Panc1 (cell line): ENCODE results near the gene CPLX1. TPM values are rescaled to one million over a fixed set of nuclear protein-coding genes. Genes with fewer than 3 reads are reported as not detected.
"Not testable (repeated sequence)": the region's sequence is repeated elsewhere in the genome, so short reads cannot be mapped to it uniquely, and the experiment has no call there.

Experiments
- ATAC-seq: fragments of 200-7000 bp; cut with Tn5 transposase; 2 replicates; pipeline ENCODE4 v1.9.1; 2020; ENCODE audit warnings: mild to moderate bottlenecking, moderate library complexity
- BruUV-seq: library from RNA; stranded (reverse); fragments of 400-500 nt; replicated peaks from 2 replicates; lab custom pipeline; 2021; lab: Mats Ljungman, UMichigan
- CTCF ChIA-PET: fragments of 300-600 bp; sonication (Branson Sonifier 250); formaldehyde crosslinking; loops from one replicate; lab custom pipeline; 2022; ENCODE audit warnings: antibody characterized with exemption; lab: Charles Lee
- POLR2A ChIA-PET: fragments of 300-600 bp; sonication (Branson Sonifier 250); formaldehyde crosslinking; loops from one replicate; lab custom pipeline; 2022; ENCODE audit warnings: antibody characterized with exemption; lab: Charles Lee
- DNase-seq: peaks from one replicate; pipeline ENCODE4 v3.0.0-alpha.2; 2010; ENCODE audit warnings: low read depth, low spot score
- H3K27ac ChIP-seq: 2 replicates; pipeline ENCODE4 v1.5.1; 2011; ENCODE audit warnings: mild to moderate bottlenecking, low read length, inconsistent platforms
- H3K27me3 ChIP-seq: fragments of 200-500 bp; sonication (Bioruptor generic); 2 replicates; pipeline ENCODE4 v1.6.0; 2014; ENCODE audit warnings: low read length, inconsistent platforms; ENCODE audit not compliant: control insufficient read depth, insufficient read depth
- H3K36me3 ChIP-seq: fragments of 200-500 bp; sonication (Bioruptor generic); 2 replicates; pipeline ENCODE4 v1.5.1; 2014; ENCODE audit warnings: inconsistent platforms, mild to moderate bottlenecking, low read length, moderate library complexity; ENCODE audit not compliant: control insufficient read depth, insufficient read depth
- H3K4me1 ChIP-seq: 2 replicates; pipeline ENCODE4 v1.5.1; 2011; ENCODE audit warnings: inconsistent platforms, mild to moderate bottlenecking, low read length, moderate library complexity; ENCODE audit not compliant: control insufficient read depth, insufficient read depth
- H3K4me3 ChIP-seq, 2 experiments: 2 replicates each; pipeline ENCODE4 v1.5.1; 2011 to 2012; ENCODE audit warnings: low read depth in 2 of 2, low read length in 2 of 2, mild to moderate bottlenecking in 2 of 2, inconsistent platforms in 1 of 2, moderate library complexity in 1 of 2
- H3K9me3 ChIP-seq: fragments of 200-500 bp; sonication (Bioruptor generic); 2 replicates; pipeline ENCODE4 v1.5.1; 2014; ENCODE audit warnings: low read depth, mild to moderate bottlenecking, inconsistent platforms, low read length, moderate library complexity; ENCODE audit not compliant: control insufficient read depth, insufficient read depth
- POLR2AphosphoS5 ChIP-seq: IDR thresholded peaks from 2 replicates; pipeline ENCODE4 v1.6.1; 2012; ENCODE audit warnings: mild to moderate bottlenecking, low read depth, low read length, moderate library complexity
- REST ChIP-seq, 2 experiments: IDR thresholded peaks; 2 replicates each; pipeline ENCODE4 v1.6.1; 2011 to 2012; ENCODE audit warnings: low read depth in 2 of 2, control low read depth in 1 of 2, low read length in 1 of 2, mild to moderate bottlenecking in 1 of 2, moderate library complexity in 1 of 2; ENCODE audit not compliant: insufficient read depth in 1 of 2
- SIN3A ChIP-seq: IDR thresholded peaks from 2 replicates; pipeline ENCODE4 v1.6.1; 2012; ENCODE audit warnings: low read depth, mild to moderate bottlenecking, low read length, moderate library complexity, borderline replicate concordance; ENCODE audit not compliant: insufficient read depth
- TCF7L2 ChIP-seq: IDR thresholded peaks from 2 replicates; pipeline ENCODE4 v1.6.1; 2011; ENCODE audit warnings: mild to moderate bottlenecking, low read depth, low read length, inconsistent platforms
- in situ Hi-C: cut with HindIII; loops from 2 replicates; pipeline ENCODE4 v1.10.0; 2016; ENCODE audit warnings: low sequenced_read_pairs, low pct_unique_long_range_greater_than_20kb
- intact Hi-C: fragments of 100-400 bp; cut with micrococcal nuclease; formaldehyde crosslinking; loops from one replicate; pipeline ENCODE4 v1.10.0; 2022; ENCODE audit not compliant: unreplicated experiment
- total RNA-seq: library from RNA; stranded (reverse); gene quantifications from one replicate; pipeline ENCODE4 v1.2.1, GENCODE V29; 2021; ENCODE audit not compliant: unreplicated experiment
- TF ChIP-seq, protein P1 (sequence below): fragments of 450-650 bp; IDR thresholded peaks from 2 replicates; pipeline ENCODE4 v1.5.1; 2017; ENCODE audit warnings: mild to moderate bottlenecking

The CPLX1 gene
- total RNA-seq, 1 experiment from 2014 or later = 6.7 TPM

- DNase-seq (no peak), ATAC-seq (no peak)
- ChIA-PET POLR2A (no interaction called here), CTCF (no interaction called here)
- intact Hi-C loops (no loop called here), in situ Hi-C loops (no loop called here)
- Histone ChIP-seq H3K9me3 (no peaks in the 10 kb centered on the region), H3K27me3 (no peaks in the 10 kb centered on the region), H3K4me3 (no peak overlapping the region), H3K4me1 (peaks cover 12% of the 10 kb centered on the region), H3K27ac (no peak overlapping the region), H3K36me3 (0 out of 2 replicates have a peak, but pooled peaks cover 2% of the 10 kb centered on the region)
- no TSS peak for BruUV-seq
- TF ChIP-seq REST (IDR thresholded peaks at IDR 0.05; ENCODE audit: insufficient read depth in 1 of 2, low read depth in 2 of 2, low read length in 1 of 2) = no peak
- TF ChIP-seq, protein P1, sequence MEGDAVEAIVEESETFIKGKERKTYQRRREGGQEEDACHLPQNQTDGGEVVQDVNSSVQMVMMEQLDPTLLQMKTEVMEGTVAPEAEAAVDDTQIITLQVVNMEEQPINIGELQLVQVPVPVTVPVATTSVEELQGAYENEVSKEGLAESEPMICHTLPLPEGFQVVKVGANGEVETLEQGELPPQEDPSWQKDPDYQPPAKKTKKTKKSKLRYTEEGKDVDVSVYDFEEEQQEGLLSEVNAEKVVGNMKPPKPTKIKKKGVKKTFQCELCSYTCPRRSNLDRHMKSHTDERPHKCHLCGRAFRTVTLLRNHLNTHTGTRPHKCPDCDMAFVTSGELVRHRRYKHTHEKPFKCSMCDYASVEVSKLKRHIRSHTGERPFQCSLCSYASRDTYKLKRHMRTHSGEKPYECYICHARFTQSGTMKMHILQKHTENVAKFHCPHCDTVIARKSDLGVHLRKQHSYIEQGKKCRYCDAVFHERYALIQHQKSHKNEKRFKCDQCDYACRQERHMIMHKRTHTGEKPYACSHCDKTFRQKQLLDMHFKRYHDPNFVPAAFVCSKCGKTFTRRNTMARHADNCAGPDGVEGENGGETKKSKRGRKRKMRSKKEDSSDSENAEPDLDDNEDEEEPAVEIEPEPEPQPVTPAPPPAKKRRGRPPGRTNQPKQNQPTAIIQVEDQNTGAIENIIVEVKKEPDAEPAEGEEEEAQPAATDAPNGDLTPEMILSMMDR = no peak
Measured at GRCh38 chr4:739569-739968, 86.4 kb downstream of the CPLX1 start.

DNA sequence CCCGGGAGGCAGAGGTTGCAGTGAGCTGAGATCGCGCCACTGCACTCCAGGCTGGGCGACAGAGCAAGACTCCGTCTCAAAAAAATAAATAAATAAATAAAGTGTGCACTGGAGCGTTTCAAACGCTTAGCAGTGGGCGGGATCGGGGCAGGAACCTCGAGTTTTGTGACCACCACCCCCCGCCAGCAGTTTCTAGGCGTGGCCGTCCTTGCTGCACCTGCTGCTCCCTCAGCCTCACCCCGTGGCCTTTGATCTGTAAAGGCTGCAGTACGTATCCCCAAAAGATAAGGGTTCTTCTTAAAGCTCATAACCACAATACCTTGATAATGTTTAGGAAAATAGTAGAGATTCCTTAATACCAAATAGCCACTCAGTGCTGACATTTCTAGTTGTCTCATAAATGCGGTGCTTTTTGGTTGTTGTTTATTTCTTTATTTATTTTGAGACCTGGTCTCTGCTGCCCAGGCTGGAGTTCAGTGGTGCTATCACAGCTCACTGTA is 87.1 kb downstream of the CPLX1 start:
- in situ Hi-C loops (no loop called here), intact Hi-C loops (no loop called here)
- peaks cover 6% of the 10 kb centered on the region for H3K4me1 ChIP-seq
- POLR2A ChIA-PET = no interaction called here
- H3K27me3 ChIP-seq = no peaks in the 10 kb centered on the region
- 0 out of 2 replicates have a peak, but pooled peaks cover 2% of the 10 kb centered on the region for H3K36me3 ChIP-seq
- CTCF ChIA-PET = no interaction called here
- TF ChIP-seq SIN3A (no peak), TCF7L2 (no peak), POLR2AphosphoS5 (no peak), REST (IDR thresholded peaks at IDR 0.05; ENCODE audit: insufficient read depth in 1 of 2, low read depth in 2 of 2, low read length in 1 of 2) (no peak)
- TF ChIP-seq, protein P1 = no peak
- no peak overlapping the region for H3K27ac ChIP-seq
- no TSS peak for BruUV-seq
- no peaks in the 10 kb centered on the region for H3K9me3 ChIP-seq
- ATAC-seq (no peak), DNase-seq (no peak)
- H3K4me3 ChIP-seq = no peak overlapping the region

GRCh38 chr4:736561-736960 is 89.4 kb downstream of the CPLX1 start:
- CTCF ChIA-PET, BruUV-seq, H3K36me3 ChIP-seq, H3K4me1 ChIP-seq, H3K27ac ChIP-seq, H3K9me3 ChIP-seq, H3K4me3 ChIP-seq, ATAC-seq, intact Hi-C loops, DNase-seq, POLR2A ChIA-PET, H3K27me3 ChIP-seq, in situ Hi-C loops: not testable (repeated sequence)
